Lung (tissue), 12 donors: ENCODE results near the gene PITRM1. TPM values are rescaled to one million over a fixed set of nuclear protein-coding genes. Genes with fewer than 3 reads are reported as not detected.

Source experiments
- ATAC-seq: fragments of 200-7000 bp; cut with Tn5 transposase; one replicate; pipeline ENCODE4 v1.9.1; 2020; ENCODE audit warnings: moderate number of reproducible peaks; ENCODE audit not compliant: insufficient read depth, low FRiP score
- DNase-seq, 3 donors: peaks; one replicate each; pipeline ENCODE4 v3.0.0-alpha.2; 2013 to 2017
- H3K27ac ChIP-seq, 2 donors: one replicate each; pipeline ENCODE4 v1.5.1; 2013; ENCODE audit warnings: mild to moderate bottlenecking in 2 of 2, moderate library complexity in 2 of 2, control low read depth in 1 of 2, inconsistent platforms in 1 of 2, low read depth in 1 of 2, low read length in 1 of 2
- H3K27me3 ChIP-seq, 3 donors: one replicate each; pipeline ENCODE4 v1.5.1; 2013; ENCODE audit warnings: low read length in 2 of 3; ENCODE audit not compliant: control insufficient read depth in 3 of 3, insufficient read depth in 3 of 3
- H3K36me3 ChIP-seq, 4 donors: one replicate each; pipeline ENCODE4 v1.5.1; 2013; ENCODE audit warnings: low read length in 4 of 4, mild to moderate bottlenecking in 1 of 4, moderate library complexity in 1 of 4; ENCODE audit not compliant: control insufficient read depth in 4 of 4, insufficient read depth in 4 of 4
- H3K4me1 ChIP-seq, 5 donors: one replicate each; pipeline ENCODE4 v1.5.1; 2013; ENCODE audit warnings: low read length in 5 of 5, mild to moderate bottlenecking in 2 of 5, moderate library complexity in 1 of 5; ENCODE audit not compliant: control insufficient read depth in 5 of 5, insufficient read depth in 5 of 5
- H3K4me3 ChIP-seq: one replicate; pipeline ENCODE4 v1.5.1; 2013; ENCODE audit warnings: mild to moderate bottlenecking, control low read depth, moderate library complexity
- H3K9ac ChIP-seq, 2 donors: one replicate each; pipeline ENCODE4 v1.5.1; 2013; ENCODE audit warnings: low read length in 2 of 2, control low read depth in 1 of 2; ENCODE audit not compliant: insufficient read depth in 1 of 2
- H3K9me3 ChIP-seq, 4 donors: one replicate each; pipeline ENCODE4 v1.5.1; 2013; ENCODE audit warnings: low read length in 3 of 4, mild to moderate bottlenecking in 1 of 4, moderate library complexity in 1 of 4; ENCODE audit not compliant: control insufficient read depth in 4 of 4, insufficient read depth in 3 of 4
- WGBS, 2 donors: extraction: QIAGEN DNeasy Blood & Tissue Kit; methylation state at CpG; one replicate each; pipeline ENCODE4 v1.1.7; 2013; 5-methylcytosine and 5-hydroxymethylcytosine counted together
- polyA plus RNA-seq, 2 donors: library from polyadenylated mRNA; stranded (reverse); fragments of 200-250 nt; gene quantifications; one replicate each; pipeline ENCODE4 v1.2.1, GENCODE V29; 2013
- total RNA-seq, 2 donors: library from RNA; depleted of rRNA in 1 of 2; stranded (reverse); fragments of >200 nt in 1 of 2; gene quantifications; one replicate each; pipeline ENCODE4 v1.2.1, GENCODE V29; 2014 to 2021
- TF ChIP-seq, protein P1 (sequence below): IDR thresholded peaks from 2 replicates; pipeline ENCODE4 v1.5.1; 2012; ENCODE audit warnings: mild to moderate bottlenecking; ENCODE audit errors: control extremely low read depth, extremely low read depth
- donor health status: control.
- donor health status: control.
- donor health status: Bipolar disorder and iron deficiency.
- donor health status: healthy.
- donor health status: DM: yes; HTN: yes; CAD: no.

The PITRM1 gene
- total and polyA plus RNA-seq, 4 donors: 46.5 to 88.5 (median 60.7) TPM

DNA sequence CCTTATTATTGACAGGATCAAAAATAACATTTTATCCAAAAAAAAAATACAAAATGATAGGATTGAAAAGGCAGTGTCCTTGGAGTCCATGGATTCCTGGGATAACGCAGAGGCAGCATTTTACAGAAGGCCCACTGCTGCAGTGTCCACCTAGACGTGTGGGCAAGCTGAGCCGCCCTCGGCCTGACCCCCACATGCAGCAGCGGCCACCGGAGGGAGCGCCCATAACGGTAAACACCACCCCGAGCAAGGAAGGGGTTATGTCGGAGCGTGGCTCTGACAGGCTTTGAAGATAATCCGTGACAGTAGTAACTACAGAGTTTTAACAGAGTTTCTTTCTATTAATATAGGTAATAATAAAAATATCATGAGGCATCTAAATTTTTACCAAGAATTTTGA is 45.3 kb upstream of the PITRM1 start:
- 90 to 91% methylated on average over 12 of the region's 12 CpGs for WGBS, 2 donors

DNA sequence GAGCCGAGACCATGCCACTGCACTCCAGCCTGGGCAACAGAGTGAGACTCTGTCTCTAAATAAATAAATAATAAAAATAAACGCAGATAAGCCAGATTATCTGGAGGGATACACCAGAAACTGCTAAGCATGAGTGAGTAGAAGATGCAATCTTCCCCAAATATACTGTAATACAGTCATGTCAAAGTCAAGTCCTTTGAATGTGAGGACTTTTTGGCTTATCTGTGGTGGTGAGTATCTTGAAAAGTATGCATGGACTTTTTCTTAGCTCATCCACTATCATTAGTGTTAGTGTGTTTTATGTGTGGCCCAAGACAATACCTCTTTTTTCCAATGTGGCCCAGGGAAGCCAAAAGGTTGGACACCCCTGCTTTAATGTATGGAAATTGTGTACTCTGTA is 44.7 kb upstream of the PITRM1 start:
- Histone ChIP-seq H3K9ac (no peak overlapping the region), H3K27ac (no peak overlapping the region), H3K36me3 (no peaks in the 10 kb centered on the region), H3K27me3 (no peaks in the 10 kb centered on the region), H3K4me1 (no peaks in the 10 kb centered on the region), H3K9me3 (no peaks in the 10 kb centered on the region), H3K4me3 (no peak overlapping the region)
- ATAC-seq: no peak
- WGBS, 2 donors: 83 to 92% methylated on average over 2 of the region's 2 CpGs
- no peak for DNase-seq
- TF ChIP-seq, protein P1, sequence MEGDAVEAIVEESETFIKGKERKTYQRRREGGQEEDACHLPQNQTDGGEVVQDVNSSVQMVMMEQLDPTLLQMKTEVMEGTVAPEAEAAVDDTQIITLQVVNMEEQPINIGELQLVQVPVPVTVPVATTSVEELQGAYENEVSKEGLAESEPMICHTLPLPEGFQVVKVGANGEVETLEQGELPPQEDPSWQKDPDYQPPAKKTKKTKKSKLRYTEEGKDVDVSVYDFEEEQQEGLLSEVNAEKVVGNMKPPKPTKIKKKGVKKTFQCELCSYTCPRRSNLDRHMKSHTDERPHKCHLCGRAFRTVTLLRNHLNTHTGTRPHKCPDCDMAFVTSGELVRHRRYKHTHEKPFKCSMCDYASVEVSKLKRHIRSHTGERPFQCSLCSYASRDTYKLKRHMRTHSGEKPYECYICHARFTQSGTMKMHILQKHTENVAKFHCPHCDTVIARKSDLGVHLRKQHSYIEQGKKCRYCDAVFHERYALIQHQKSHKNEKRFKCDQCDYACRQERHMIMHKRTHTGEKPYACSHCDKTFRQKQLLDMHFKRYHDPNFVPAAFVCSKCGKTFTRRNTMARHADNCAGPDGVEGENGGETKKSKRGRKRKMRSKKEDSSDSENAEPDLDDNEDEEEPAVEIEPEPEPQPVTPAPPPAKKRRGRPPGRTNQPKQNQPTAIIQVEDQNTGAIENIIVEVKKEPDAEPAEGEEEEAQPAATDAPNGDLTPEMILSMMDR: no peak

More for the DNA sequence above, 45.3 kb upstream of the PITRM1 start:
- ATAC-seq (no peak), DNase-seq (no peak)
- H3K9me3 ChIP-seq: no peaks in the 10 kb centered on the region
- H3K9ac ChIP-seq: no peak overlapping the region
- no peak overlapping the region for H3K4me3 ChIP-seq
- TF ChIP-seq, protein P1: no peak
- no peak overlapping the region for H3K27ac ChIP-seq
- no peaks in the 10 kb centered on the region for H3K27me3 ChIP-seq
- H3K36me3 ChIP-seq: no peaks in the 10 kb centered on the region
- no peaks in the 10 kb centered on the region for H3K4me1 ChIP-seq

DNA sequence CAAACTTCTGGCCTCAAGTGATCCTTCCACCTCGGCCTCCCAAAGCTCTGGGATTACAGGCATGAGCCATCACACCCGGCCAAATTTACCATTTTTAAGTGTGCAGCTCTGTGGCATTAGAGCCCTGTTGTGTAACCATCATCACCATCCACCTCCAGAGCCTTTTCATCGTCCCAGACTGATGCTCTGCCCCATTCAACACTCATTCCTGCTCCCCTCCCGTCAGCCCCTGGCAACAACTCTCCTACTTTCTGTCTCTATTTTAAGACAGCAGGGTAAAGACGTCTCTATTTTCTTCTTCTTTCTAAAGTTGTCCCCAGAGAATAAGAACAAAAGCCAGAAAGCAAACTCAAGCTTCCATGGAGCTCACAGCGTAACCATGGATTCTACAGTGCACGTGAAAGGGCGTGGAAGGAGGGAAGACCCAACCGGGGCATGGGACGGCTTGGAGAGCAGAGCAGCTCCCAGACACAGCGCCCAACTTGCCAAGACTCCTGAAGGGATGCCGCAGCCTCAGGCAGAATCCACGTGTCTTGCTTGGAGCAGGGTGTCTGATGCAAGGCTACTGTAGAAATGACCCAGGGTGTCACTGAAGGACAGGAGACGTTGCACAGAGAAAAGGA is 42.7 kb upstream of the PITRM1 start:
- 84 to 91% methylated on average over 14 of the region's 14 CpGs for WGBS, 2 donors
- H3K27ac ChIP-seq: no peak overlapping the region
- no peaks in the 10 kb centered on the region for H3K4me1 ChIP-seq

More for the DNA sequence above, 42.7 kb upstream of the PITRM1 start:
- DNase-seq: no peak
- Histone ChIP-seq H3K27me3 (no peaks in the 10 kb centered on the region), H3K9me3 (no peaks in the 10 kb centered on the region), H3K9ac (no peak overlapping the region), H3K4me3 (no peak overlapping the region), H3K36me3 (no peaks in the 10 kb centered on the region)
- no peak for ATAC-seq
- TF ChIP-seq, protein P1: no peak
